ENCODE measurements around the gene AKAP5. TPM values are rescaled to one million over a fixed set of nuclear protein-coding genes. Genes with fewer than 3 reads are reported as not detected.

AKAP5 gene
- total and polyA plus RNA-seq, 2 of the 8 experiments (the other 6 are each of a cell fraction or from before 2014, with no cell fraction given) = 0.50 to 3.8 TPM

- Histone ChIP-seq H2BK5ac (ENCODE audit: low read depth, low read length) (no peak overlapping the region), H3K9me3 (ENCODE audit: insufficient read depth in 2 of 2, low read depth in 1 of 2, low read length in 1 of 2) (no peaks in the 10 kb centered on the region), H3K14ac (ENCODE audit: insufficient read length) (no peak overlapping the region), H2BK15ac (ENCODE audit: low read length) (no peak overlapping the region), H3K27ac (ENCODE audit: low read depth, low read length) (no peak overlapping the region), H2AFZ (ENCODE audit: low read length) (no peak overlapping the region), H3K4me1 (replicated peaks in 1 of 4; ENCODE audit: control insufficient read depth in 3 of 4, insufficient read depth in 4 of 4, low read length in 3 of 4) (no peaks in the 10 kb centered on the region), H3K4me2 (ENCODE audit: insufficient read depth in 1 of 2, low read depth in 2 of 2, low read length in 2 of 2) (no peak overlapping the region), H4K91ac (replicated peaks; ENCODE audit: insufficient read length, low read length) (no peak overlapping the region), H2BK120ac (replicated peaks; ENCODE audit: low read depth, low read length) (no peak overlapping the region), H2BK20ac (ENCODE audit: low read length) (no peak overlapping the region), H3K9ac (replicated peaks in 1 of 4; ENCODE audit: extremely low read depth in 1 of 4, low read depth in 3 of 4, low read length in 3 of 4) (no peak overlapping the region), H3K27me3 (replicated peaks in 1 of 4; ENCODE audit: control insufficient read depth in 3 of 4, extremely low read depth in 1 of 4, insufficient read depth in 3 of 4, low read length in 3 of 4) (no peaks in the 10 kb centered on the region), H3K4ac (replicated peaks; ENCODE audit: insufficient read length, low read depth, low read length) (no peak overlapping the region), H3K4me3 (ENCODE audit: extremely low read depth in 1 of 4, insufficient read depth in 2 of 4, low read depth in 3 of 4, low read length in 4 of 4) (no peak overlapping the region), H4K8ac (ENCODE audit: extremely low read depth, insufficient read depth, low read length) (no peak overlapping the region), H2AK5ac (ENCODE audit: low read depth, low read length) (no peak overlapping the region), H3K56ac (replicated peaks; ENCODE audit: insufficient read length, low read depth, low read length) (no peak overlapping the region), H4K20me1 (replicated peaks in 1 of 2; ENCODE audit: control insufficient read depth in 1 of 2, insufficient read depth in 2 of 2, low read length in 2 of 2) (peaks cover 2 to 3% of the 10 kb centered on the region in 2 experiments), H3K23me2 (ENCODE audit: low read depth, low read length) (no peaks in the 10 kb centered on the region), H3K79me2 (ENCODE audit: control insufficient read depth in 1 of 2, insufficient read depth in 2 of 2, low read length in 2 of 2) (no peaks in the 10 kb centered on the region), H2BK12ac (ENCODE audit: low read depth, low read length) (no peak overlapping the region), H4K5ac (ENCODE audit: insufficient read length, low read depth, low read length) (no peak overlapping the region), H3K23ac (ENCODE audit: insufficient read length) (no peak overlapping the region), H3K79me1 (ENCODE audit: low read depth, low read length) (no peaks in the 10 kb centered on the region), H3K36me3 (ENCODE audit: control insufficient read depth in 2 of 4, insufficient read depth in 4 of 4, low read length in 3 of 4) (no peaks in the 10 kb centered on the region), H3K18ac (ENCODE audit: extremely low read depth, low read length) (no peak overlapping the region)
- 82% methylated on average over 4 of the region's 4 CpGs; no CpG with 5 or more reads in 1 of the 2 experiments for WGBS, 2 experiments (ENCODE audit: extremely low coverage in 1 of 2, insufficient coverage in 1 of 2, insufficient read length in 1 of 2, insufficient replicate concordance in 2 of 2, low coverage in 1 of 2, low lambda C conversion rate in 2 of 2, missing lambda C conversion rate in 1 of 2)
- DNase-seq (ENCODE audit: low read depth in 1 of 2, low spot score in 2 of 2) = no peak
- FAIRE-seq = no peak
- TF ChIP-seq NRF1 (IDR thresholded peaks at IDR 0.05; ENCODE audit: low read depth, low read length) = no peak
- no peak for TF ChIP-seq SP2 (IDR thresholded peaks at IDR 0.05; ENCODE audit: low read length)
- TF ChIP-seq CTBP2 (IDR thresholded peaks at IDR 0.05; ENCODE audit: borderline replicate concordance, insufficient read depth, insufficient read length, low read length) = no peak
- TF ChIP-seq, protein P1, sequence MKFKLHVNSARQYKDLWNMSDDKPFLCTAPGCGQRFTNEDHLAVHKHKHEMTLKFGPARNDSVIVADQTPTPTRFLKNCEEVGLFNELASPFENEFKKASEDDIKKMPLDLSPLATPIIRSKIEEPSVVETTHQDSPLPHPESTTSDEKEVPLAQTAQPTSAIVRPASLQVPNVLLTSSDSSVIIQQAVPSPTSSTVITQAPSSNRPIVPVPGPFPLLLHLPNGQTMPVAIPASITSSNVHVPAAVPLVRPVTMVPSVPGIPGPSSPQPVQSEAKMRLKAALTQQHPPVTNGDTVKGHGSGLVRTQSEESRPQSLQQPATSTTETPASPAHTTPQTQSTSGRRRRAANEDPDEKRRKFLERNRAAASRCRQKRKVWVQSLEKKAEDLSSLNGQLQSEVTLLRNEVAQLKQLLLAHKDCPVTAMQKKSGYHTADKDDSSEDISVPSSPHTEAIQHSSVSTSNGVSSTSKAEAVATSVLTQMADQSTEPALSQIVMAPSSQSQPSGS (IDR thresholded peaks at IDR 0.05; ENCODE audit: low read length) = no peak
- TF ChIP-seq RFX5 (IDR thresholded peaks at IDR 0.05; ENCODE audit: borderline replicate concordance, low read depth, low read length) = no peak
- TF ChIP-seq KDM4A (IDR thresholded peaks at IDR 0.05; ENCODE audit: low read depth, low read length, severe bottlenecking) = no peak
- TF ChIP-seq FOSL1 (IDR thresholded peaks at IDR 0.05; ENCODE audit: insufficient read depth, low read depth, low read length) = no peak
- TF ChIP-seq GABPA (IDR thresholded peaks at IDR 0.05; ENCODE audit: borderline replicate concordance, insufficient read depth, low read length) = no peak
- TF ChIP-seq ASH2L (IDR thresholded peaks at IDR 0.05; ENCODE audit: low read length) = no peak
- TF ChIP-seq RAD21 (IDR thresholded peaks at IDR 0.05 in 1 of 2, conservative IDR thresholded peaks at IDR 0.05 in 1 of 2; ENCODE audit: low read depth in 2 of 2, low read length in 2 of 2) = no peak
- POLR2A ChIA-PET (ENCODE audit: partially characterized antibody) = interaction anchor here (0.9 to 1.1 kb wide), 2 partner anchors 17 to 66 kb away, joined by 3 read pairs; partner anchors contain the start of gene HSPA2
- CTCF ChIA-PET (ENCODE audit: partially characterized antibody) = interaction anchor here (0.6 to 1.5 kb wide), 2 partner anchors 9 to 47 kb away, joined by 3 to 4 read pairs; no protein-coding TSS in a partner anchor
Measured at GRCh38 chr14:64474698-64475097, 9.4 kb downstream of the AKAP5 start.
